NCI-H345 (cell line): ENCODE results near the gene TMEM125.

Experiments used
- DNase-seq: peaks from one replicate; lab custom pipeline; 2025; lab: John Stamatoyannopoulos, UW

Gene TMEM125

DNA sequence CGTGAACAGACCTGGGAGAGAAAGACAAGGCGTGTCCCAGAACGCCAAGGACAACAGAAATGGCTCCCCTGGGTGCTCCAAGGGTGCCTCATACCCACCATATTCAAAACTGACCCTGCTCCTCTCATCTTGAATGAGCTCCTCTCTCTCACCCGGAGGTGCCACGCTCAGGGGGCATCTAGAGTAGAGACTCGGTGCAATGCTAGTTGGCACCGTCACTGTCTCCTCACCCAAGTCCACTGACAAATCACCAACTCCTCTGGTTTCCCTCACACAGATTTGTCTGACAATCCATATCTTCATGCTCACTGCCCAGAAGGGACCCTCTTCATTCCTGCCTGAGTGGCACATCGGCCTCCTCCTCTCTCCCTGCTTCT lies 5.0 kb downstream of the TMEM125 start:
- DNase-seq: no peak

DNA sequence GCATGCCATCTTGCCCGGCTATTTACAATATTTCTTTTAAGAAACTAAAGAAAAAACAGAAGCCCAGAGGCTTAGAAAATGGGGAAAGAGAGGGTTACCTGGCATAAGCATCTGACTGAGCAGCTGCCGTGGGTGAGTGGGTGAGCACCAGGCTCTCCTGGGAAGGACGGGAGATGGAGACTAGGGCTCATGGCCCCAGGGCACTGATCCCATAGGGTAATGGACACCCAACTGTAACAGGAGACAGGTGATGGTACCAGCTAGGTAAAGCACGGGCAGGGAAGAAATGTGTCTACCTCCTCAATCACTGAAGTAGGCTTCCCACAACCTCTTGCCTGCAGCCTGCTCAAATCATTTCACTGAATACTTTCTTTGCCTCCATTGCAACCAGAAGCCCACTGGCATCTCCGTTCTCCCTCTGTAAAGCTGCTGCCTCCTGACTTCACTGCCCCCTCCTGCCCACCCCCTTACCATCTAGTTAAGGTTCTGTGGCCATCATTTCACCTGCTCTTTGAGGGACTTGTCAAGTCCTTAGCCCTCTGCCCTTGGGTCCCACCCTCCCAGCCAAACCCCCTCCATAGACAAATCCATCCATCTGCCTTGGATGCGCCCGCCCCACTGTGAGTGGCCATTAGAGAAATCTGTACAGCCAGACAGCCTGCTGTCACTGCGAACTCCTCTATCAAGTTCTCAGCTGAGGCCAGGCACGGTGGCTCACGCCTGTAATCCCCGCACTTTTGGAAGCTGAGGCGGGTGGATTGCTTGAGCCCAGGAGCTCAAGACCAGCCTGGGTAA lies 6.2 kb downstream of the TMEM125 start:
- no peak for DNase-seq

DNA sequence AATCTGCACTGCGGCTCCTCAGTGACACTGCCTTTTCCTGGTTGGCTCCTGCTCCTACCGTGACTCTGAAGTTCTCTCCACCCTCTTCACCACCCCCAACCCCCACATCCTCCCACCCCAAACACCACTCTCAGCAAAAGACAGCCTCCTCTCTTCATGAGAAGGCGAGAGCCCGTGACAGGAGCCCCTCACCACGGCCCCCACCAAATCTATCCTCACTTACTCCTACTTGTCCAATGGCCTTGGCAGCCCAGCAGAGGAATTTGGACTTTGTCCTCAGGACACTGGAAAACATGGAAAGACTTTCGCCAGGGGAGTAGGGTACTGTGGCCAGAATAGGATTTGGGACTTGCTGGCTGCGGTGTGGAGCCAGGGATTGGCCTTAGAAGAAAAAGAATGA lies 6.9 kb downstream of the TMEM125 start:
- DNase-seq: no peak

DNA sequence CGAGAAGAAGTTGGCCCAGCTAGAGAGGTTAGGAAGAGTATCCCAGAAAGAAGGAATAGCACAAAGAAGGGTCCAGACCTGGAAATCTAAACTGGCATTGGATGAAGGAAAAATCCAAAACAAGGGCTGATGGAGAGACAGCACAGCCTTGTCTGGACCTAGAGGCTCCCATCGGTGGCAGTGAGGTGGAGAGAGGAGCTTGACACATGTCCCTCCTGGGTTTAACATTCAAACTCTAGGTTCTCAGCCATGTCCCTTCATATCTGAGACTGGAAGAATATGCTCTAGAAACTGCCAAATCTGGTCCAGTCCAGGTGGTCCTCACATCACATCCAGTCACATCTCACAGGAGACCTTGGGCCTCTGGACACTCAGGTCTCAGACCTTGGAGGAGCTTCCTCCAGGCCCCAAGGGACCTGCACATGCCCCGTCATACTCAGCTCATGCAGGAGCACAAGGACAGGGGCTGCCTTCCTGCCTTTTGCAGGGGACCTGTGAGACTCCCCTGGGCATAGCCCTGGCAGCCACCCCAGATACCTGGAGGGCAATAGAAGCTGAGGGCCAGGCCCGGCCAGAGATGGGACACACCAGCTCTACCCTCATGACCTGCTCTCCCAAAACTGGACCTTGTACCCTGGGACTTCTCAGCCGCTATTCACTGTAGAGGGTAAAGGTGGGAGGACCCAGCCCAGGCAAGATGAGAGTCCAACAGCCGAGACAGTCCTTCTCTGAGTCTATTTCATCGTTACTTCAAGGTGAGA lies 7.5 kb downstream of the TMEM125 start:
- DNase-seq: no peak

DNA sequence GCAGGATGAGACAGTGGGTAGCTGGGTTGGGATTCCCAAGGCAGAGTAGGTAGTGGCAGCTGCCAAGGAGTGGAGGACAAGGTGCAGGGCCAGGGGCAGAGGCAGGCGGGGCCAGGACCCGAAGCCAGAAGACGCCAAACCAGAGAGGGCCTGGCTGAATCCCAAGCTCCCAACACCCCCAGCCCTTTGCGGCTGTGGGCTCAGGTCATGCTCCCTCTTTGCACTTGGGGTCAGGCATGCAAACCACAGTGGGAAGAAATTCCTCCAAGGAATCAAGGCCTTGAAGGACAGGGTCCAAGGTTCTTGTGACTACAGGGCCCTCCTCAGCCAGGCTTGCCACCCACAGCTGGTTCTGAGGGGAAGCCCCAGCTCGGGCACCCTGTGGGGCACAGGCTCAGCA lies 9.4 kb downstream of the TMEM125 start:
- DNase-seq: no peak

GRCh38 chr1:43279666-43280065 lies 9.9 kb downstream of the TMEM125 start:
- DNase-seq: no peak

DNA sequence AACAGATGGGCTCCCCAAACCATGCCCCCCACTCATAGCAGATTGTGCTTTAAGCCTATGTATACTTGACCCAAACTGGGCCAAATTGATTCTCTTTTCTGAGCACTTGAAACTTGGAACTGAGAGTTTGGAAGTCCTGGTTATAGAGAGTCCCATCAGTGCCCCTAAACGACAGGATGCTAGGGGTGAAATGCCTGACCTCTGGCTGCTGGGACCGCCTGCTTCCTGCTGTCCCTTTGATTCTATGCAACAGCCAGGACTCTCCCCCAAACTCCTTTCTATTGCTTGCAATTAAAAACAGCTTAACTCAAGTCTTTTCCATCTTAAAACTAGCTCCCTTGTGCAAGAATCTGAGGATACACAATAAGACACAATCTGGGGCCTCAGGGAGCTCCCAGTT lies 10.9 kb downstream of the TMEM125 start:
- DNase-seq: no peak

DNA sequence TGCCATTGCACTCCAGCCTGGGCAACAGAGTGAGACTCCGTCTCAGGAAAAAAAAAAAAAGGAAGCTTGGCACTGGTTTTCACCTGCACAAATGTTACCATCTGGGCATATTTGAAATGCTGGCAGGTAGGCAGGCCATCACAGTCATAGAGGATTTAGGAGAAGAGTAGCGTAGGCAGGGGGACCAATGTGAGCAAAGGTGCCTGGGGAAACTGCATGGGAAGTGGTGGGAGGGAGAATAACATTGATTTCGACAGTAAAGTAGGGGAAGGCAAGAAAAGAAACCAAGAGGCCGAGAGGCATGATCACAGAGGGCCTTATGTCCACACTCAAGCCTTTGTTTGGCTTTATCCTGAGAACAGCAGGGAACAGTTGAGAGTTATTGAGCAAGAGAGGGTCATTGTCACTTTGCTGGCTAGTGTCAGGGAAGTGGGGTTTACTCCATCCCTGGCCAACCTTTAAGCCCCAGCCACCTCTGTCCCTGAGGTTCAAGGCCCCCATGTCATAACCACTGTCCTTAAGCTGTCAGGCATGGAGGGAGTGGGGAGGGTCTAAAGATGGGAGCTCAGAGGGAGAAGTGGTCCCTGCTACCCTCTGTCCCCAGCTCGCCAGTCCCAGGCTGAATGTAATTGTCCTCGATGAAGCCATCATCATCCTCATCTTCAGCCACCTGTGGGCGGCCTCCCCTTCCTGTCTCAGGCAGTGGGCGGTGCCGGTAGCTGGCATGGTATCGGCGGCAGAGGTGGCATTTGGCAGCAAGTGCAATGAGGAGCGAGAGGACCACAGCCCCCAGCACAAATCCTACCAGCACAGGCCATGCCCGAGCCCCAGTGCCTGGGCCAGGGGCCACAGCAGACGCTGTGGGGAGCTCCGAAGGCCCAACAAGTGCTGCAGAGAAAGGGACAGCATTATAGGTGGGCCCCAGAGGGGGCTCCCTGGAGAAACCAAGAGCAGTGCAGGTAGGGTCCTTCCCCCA lies 12.7 kb downstream of the TMEM125 start:
- no peak for DNase-seq

- DNase-seq: no peak
Measured at GRCh38 chr1:43284065-43284464, 14.3 kb downstream of the TMEM125 start.

DNA sequence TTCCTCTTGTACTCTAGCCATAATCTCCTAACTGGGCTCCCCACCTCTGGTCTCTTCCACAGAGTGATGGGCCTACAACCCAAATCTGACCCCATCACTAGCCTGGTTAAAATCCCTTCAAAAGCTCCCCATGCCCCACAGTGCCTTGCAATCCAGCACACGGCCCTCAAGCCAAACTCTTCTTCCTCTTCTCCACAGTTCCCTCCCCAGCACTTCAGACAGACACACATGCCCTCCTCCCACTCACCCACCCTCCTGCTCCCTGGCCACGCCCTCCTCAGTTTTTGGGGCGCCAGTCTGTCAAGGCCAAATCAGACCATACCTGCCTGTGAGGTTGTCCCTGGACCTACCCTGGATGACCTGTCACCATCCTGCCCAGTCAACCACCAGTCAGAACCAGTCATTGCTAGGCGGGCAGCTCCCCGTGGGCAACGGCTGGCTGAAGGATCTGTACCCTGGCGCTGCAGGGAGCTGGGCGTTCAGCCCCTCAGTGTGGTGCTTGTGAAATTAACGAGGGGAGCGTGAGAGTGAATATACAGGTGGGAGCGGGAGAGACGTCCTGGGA lies 14.8 kb downstream of the TMEM125 start:
- DNase-seq: no peak

DNA sequence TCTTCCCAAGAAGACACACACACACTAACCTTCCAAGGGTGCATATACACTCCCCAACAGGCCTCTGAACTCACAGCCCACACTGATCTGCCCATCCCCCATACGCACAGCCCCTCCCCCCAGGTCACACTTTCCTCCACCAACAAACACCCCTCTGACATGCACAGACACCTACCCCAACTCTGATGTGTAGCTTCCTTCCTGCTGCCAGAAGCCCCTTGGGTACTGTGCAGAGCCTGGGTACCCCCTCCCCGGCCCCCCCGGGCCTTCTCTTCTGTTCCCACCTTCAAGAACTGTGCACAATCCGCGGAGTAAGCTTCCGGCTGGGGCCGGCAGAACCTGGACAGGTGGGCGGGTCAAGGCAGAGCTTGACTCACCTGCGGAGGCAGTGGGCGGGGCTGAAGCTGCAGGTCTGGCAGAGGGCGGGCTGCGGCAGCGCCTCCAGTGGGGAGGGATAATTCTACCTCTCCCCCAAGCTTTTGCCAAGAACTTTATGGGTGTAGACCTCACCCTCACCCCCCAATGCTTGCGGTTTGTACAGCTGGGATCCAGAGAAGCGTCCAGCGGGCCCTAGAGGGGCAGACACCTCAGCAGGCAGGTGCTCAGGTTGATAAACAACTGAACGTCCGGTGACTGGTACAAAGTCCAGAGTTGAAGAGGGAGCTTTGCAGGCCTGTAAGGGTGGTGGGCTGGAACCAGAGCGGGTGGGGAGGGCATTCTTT lies 15.6 kb downstream of the TMEM125 start, which contains the start of gene C1orf210:
Gene C1orf210 (minus strand): TSS at position 313 of the 722 bp plus-strand sequence. CDS start 2,311 bp downstream, outside the sequence.
- peak; percentile 73 for DNase-seq

DNA sequence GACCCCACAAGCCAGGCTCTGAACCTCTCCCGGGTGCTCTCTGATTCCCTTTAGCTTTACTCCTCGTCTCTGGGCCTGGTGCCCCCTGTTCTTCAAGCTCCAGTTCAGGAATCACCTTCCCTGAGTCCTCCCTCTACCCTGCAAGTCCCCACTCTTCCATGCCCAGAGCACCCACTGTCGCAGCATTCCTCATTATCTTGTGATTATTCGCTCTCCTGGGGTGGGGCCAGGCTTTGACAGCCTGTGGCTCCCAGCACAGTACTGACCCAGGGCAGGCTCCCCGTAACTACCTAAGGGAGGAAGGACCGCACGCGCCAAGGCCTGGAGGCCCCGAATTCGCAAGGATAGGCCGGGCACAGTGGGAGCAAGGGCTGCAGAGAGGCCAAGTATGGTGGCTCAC lies 16.3 kb downstream of the TMEM125 start:
- no peak for DNase-seq

GRCh38 chr1:43286533-43286932 lies 16.8 kb downstream of the TMEM125 start:
- DNase-seq: no peak

GRCh38 chr1:43288058-43288784 lies 18.4 kb downstream of the TMEM125 start:
- no peak for DNase-seq

- DNase-seq: no peak
Measured at GRCh38 chr1:43288785-43289706, 19.3 kb downstream of the TMEM125 start.

DNA sequence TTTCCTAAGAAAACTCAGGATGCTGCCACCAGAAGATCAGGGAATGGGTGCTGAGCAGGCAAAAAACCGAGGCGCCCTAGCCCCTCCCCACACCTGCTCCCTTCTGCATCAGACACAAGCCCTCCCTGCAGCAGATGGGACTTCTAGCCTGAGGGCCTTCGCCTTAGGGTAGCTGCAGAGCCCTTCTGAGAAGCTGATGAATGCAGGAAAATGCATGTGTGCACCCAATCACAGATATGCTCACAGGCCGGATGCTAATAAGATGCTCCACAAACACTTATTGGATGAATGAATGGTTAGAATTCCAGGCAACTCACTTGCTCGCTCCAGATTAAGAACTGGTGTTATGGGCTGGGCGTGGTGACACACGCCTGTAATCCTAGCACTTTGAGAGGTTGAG lies 22.4 kb downstream of the TMEM125 start:
- no peak for DNase-seq

DNA sequence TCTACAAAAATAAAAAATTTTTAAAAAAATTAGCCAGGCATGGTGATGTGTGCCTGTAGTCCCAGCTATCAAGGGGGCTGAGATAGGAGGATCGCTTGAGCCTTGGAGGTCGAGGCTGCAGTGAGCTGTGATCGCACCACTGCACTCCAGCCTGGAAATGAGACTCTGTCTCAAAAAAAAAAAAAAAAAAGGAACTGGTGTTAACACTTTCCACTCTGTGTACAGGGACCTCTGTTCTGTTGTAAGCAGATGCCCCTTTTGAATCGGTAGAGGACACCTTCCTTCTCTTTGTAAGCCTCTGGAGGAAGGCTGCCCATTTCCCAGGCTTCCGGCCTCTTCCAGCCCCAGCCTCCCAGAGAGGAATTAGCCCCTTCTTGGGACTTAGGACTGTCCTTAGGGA lies 22.9 kb downstream of the TMEM125 start:
- DNase-seq: no peak

GRCh38 chr1:43293176-43293575 lies 23.4 kb downstream of the TMEM125 start:
- no peak for DNase-seq
